Measurements from ENCODE around the gene GP1BB.

DNA sequence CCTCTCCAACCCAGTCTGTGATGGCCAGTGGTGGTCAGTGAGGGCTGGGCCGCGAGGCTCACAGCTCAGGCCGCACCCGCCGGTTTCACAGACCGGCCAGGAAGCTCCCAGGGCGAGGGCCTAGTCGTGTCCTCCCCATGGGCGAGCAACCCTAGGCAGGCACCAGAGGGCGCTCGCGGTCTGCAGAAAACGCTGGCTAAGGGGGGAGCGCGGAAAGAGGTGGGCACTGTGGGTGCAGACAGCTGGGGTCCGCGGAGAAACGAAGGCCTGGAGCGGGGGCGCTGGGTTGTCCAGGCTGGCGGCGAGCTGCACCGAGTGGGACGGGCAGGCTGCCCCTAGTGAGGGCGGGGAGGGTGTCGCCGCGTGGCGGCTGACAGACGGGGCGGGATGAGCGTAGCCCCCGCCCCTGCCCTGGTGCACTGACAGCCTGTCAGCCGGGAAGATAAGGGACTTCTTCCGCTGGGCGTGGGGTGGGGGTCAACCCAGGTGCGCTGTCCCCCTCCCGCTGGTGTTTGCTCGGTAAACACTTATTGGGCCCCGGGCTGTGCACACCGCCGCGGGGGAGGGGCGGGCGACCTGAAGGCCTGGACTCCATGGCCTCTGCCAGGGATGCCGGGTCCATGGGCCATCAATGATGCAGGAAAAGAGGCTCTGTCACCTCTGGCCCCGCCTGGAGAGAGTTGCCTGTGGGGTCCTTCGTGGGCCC is 7.5 kb downstream of the GP1BB start:
- TF ChIP-seq, protein P1, sequence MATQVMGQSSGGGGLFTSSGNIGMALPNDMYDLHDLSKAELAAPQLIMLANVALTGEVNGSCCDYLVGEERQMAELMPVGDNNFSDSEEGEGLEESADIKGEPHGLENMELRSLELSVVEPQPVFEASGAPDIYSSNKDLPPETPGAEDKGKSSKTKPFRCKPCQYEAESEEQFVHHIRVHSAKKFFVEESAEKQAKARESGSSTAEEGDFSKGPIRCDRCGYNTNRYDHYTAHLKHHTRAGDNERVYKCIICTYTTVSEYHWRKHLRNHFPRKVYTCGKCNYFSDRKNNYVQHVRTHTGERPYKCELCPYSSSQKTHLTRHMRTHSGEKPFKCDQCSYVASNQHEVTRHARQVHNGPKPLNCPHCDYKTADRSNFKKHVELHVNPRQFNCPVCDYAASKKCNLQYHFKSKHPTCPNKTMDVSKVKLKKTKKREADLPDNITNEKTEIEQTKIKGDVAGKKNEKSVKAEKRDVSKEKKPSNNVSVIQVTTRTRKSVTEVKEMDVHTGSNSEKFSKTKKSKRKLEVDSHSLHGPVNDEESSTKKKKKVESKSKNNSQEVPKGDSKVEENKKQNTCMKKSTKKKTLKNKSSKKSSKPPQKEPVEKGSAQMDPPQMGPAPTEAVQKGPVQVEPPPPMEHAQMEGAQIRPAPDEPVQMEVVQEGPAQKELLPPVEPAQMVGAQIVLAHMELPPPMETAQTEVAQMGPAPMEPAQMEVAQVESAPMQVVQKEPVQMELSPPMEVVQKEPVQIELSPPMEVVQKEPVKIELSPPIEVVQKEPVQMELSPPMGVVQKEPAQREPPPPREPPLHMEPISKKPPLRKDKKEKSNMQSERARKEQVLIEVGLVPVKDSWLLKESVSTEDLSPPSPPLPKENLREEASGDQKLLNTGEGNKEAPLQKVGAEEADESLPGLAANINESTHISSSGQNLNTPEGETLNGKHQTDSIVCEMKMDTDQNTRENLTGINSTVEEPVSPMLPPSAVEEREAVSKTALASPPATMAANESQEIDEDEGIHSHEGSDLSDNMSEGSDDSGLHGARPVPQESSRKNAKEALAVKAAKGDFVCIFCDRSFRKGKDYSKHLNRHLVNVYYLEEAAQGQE (IDR thresholded peaks at IDR 0.05; ENCODE audit: low read depth) = no peak
- TF ChIP-seq, protein P2, sequence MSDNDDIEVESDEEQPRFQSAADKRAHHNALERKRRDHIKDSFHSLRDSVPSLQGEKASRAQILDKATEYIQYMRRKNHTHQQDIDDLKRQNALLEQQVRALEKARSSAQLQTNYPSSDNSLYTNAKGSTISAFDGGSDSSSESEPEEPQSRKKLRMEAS (IDR thresholded peaks at IDR 0.05) = peak; percentile 28; the same call in 1 of the 2 replicates
- no peak for TF ChIP-seq TEAD4 (IDR thresholded peaks at IDR 0.05)
- no peak; the same call in 1 of the 2 replicates for TF ChIP-seq TCF12 (IDR thresholded peaks at IDR 0.05; ENCODE audit: low read depth)
- TF ChIP-seq ZBTB7A (IDR thresholded peaks at IDR 0.05; ENCODE audit: low read depth) = no peak; the same call in none of the 2 replicates
- TF ChIP-seq EP300 (IDR thresholded peaks at IDR 0.05; ENCODE audit: borderline replicate concordance) = no peak
- no peak for TF ChIP-seq CEBPB (IDR thresholded peaks at IDR 0.05)
- TF ChIP-seq FOXM1 (IDR thresholded peaks at IDR 0.05; ENCODE audit: borderline replicate concordance, low read depth) = no peak
- no peak; the same call in 1 of the 2 replicates for TF ChIP-seq YY1 (IDR thresholded peaks at IDR 0.05; ENCODE audit: low read depth)
- TF ChIP-seq TAF1 (IDR thresholded peaks at IDR 0.05; ENCODE audit: low read depth) = no peak
- no peak for TF ChIP-seq CREB1 (IDR thresholded peaks at IDR 0.05; ENCODE audit: low read depth)
- peak; percentile 99 for TF ChIP-seq RAD21 (IDR thresholded peaks at IDR 0.05; ENCODE audit: low read depth)
- no peak for TF ChIP-seq EGR1 (IDR thresholded peaks at IDR 0.05)
- TF ChIP-seq NFIC (IDR thresholded peaks at IDR 0.05) = no peak
